Measurements from ENCODE around the gene TRIP13.

The TRIP13 gene

DNA sequence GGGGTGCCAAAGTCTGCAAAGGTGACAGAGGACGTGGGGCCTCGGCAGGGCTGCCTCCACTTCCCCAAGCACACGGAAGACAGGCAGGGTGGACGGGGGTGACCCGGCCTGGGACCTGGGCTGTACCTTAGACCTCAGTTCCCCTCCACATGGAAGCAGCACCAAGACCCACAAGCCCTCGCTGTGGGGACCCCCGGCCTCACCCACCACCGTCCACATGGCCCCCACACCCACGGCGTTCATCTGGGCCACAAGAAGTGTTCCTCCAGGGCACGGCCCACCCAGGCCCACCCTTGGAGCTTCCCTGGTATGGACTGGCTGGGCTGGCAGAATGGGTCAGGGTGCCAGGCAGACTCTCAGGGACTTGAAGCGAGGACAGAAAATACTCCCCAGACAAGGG, 70.1 kb downstream of the TRIP13 start:
- TF ChIP-seq, protein P1, sequence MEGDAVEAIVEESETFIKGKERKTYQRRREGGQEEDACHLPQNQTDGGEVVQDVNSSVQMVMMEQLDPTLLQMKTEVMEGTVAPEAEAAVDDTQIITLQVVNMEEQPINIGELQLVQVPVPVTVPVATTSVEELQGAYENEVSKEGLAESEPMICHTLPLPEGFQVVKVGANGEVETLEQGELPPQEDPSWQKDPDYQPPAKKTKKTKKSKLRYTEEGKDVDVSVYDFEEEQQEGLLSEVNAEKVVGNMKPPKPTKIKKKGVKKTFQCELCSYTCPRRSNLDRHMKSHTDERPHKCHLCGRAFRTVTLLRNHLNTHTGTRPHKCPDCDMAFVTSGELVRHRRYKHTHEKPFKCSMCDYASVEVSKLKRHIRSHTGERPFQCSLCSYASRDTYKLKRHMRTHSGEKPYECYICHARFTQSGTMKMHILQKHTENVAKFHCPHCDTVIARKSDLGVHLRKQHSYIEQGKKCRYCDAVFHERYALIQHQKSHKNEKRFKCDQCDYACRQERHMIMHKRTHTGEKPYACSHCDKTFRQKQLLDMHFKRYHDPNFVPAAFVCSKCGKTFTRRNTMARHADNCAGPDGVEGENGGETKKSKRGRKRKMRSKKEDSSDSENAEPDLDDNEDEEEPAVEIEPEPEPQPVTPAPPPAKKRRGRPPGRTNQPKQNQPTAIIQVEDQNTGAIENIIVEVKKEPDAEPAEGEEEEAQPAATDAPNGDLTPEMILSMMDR (IDR thresholded peaks at IDR 0.05): no peak

DNA sequence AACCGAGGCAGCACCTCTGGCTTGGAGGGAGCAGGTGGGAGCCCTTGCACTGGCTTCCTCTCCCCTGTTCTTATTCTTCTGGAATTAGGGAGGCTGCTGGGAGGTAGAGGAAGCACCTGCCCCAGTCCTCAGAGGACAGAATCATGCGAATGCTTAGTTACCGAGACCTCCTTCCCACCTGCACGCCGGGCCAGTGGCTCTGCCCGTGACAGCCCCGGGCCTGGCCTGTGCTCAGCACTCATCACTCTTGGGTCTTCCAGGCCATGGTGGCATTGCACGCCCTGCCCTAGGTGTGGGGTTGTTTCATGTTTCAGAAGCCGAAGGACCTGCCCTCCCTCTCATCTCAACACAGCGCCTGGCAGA, 70.6 kb downstream of the TRIP13 start:
- peaks cover 0 to 63% of the 10 kb centered on the region in 2 donors for H3K27me3 ChIP-seq
- no peak for DNase-seq
- H3K4me3 ChIP-seq: no peak overlapping the region
- no peaks in the 10 kb centered on the region for H3K36me3 ChIP-seq
- no peaks in the 10 kb centered on the region for H3K9me3 ChIP-seq
- intact Hi-C loops (cut with DNase I; ENCODE audit: low total_unique reads): no loop called here
- TF ChIP-seq, protein P1 (IDR thresholded peaks at IDR 0.05): no peak
- no peak overlapping the region for H3K27ac ChIP-seq
- H3K4me1 ChIP-seq: peaks cover 0 to 7% (median 0%) of the 10 kb centered on the region in 4 donors

More for the DNA sequence above, 70.1 kb downstream of the TRIP13 start:
- H3K9me3 ChIP-seq: no peaks in the 10 kb centered on the region
- no peak overlapping the region for H3K27ac ChIP-seq
- peaks cover 0 to 11% (median 0%) of the 10 kb centered on the region in 4 donors for H3K4me1 ChIP-seq
- peaks cover 0 to 59% of the 10 kb centered on the region in 2 donors for H3K27me3 ChIP-seq
- intact Hi-C loops (cut with DNase I; ENCODE audit: low total_unique reads): no loop called here
- DNase-seq: no peak
- H3K36me3 ChIP-seq: no peaks in the 10 kb centered on the region
- no peak overlapping the region for H3K4me3 ChIP-seq

- intact Hi-C loops (cut with DNase I; ENCODE audit: low total_unique reads): no loop called here
- H3K27ac ChIP-seq: no peak overlapping the region
- H3K4me1 ChIP-seq: peaks cover 0 to 4% (median 0%) of the 10 kb centered on the region in 4 donors
- H3K4me3 ChIP-seq: no peak overlapping the region
- no peaks in the 10 kb centered on the region for H3K36me3 ChIP-seq
- H3K27me3 ChIP-seq: peaks cover 0 to 63% of the 10 kb centered on the region in 2 donors
- DNase-seq: no peak
- no peaks in the 10 kb centered on the region for H3K9me3 ChIP-seq
- TF ChIP-seq, protein P1 (IDR thresholded peaks at IDR 0.05): no peak
Measured at GRCh38 chr5:963673-964531, 71.2 kb downstream of the TRIP13 start.

- DNase-seq: no peak
- intact Hi-C loops (cut with DNase I; ENCODE audit: low total_unique reads): no loop called here
- peaks cover 0 to 60% of the 10 kb centered on the region in 2 donors for H3K27me3 ChIP-seq
- no peak overlapping the region for H3K4me3 ChIP-seq
- no peak overlapping the region for H3K27ac ChIP-seq
- no peaks in the 10 kb centered on the region for H3K4me1 ChIP-seq
- H3K36me3 ChIP-seq: no peaks in the 10 kb centered on the region
- TF ChIP-seq, protein P1 (IDR thresholded peaks at IDR 0.05): no peak
- no peaks in the 10 kb centered on the region for H3K9me3 ChIP-seq
Measured at GRCh38 chr5:964821-965220, 72.1 kb downstream of the TRIP13 start.

- no peak overlapping the region for H3K4me3 ChIP-seq
- TF ChIP-seq, protein P1 (IDR thresholded peaks at IDR 0.05): no peak
- peaks cover 0 to 50% of the 10 kb centered on the region in 2 donors for H3K27me3 ChIP-seq
- intact Hi-C loops (cut with DNase I; ENCODE audit: low total_unique reads): no loop called here
- no peaks in the 10 kb centered on the region for H3K9me3 ChIP-seq
- no peak overlapping the region for H3K27ac ChIP-seq
- DNase-seq: peak in 1 of 2 donors; percentile 51
- no peaks in the 10 kb centered on the region for H3K36me3 ChIP-seq
- no peaks in the 10 kb centered on the region for H3K4me1 ChIP-seq
Measured at GRCh38 chr5:965604-966344, 73.1 kb downstream of the TRIP13 start.

Data from tibial artery (tissue), 4 donors.